ENCODE results near the gene CSNK1E.

CSNK1E gene

GRCh38 chr22:38305471-38306448 is 11.5 kb downstream of the CSNK1E start:
- H3K27ac ChIP-seq (ENCODE audit: poor library complexity, severe bottlenecking) = peak overlapping the region; percentile 98
- TF ChIP-seq, protein P1, sequence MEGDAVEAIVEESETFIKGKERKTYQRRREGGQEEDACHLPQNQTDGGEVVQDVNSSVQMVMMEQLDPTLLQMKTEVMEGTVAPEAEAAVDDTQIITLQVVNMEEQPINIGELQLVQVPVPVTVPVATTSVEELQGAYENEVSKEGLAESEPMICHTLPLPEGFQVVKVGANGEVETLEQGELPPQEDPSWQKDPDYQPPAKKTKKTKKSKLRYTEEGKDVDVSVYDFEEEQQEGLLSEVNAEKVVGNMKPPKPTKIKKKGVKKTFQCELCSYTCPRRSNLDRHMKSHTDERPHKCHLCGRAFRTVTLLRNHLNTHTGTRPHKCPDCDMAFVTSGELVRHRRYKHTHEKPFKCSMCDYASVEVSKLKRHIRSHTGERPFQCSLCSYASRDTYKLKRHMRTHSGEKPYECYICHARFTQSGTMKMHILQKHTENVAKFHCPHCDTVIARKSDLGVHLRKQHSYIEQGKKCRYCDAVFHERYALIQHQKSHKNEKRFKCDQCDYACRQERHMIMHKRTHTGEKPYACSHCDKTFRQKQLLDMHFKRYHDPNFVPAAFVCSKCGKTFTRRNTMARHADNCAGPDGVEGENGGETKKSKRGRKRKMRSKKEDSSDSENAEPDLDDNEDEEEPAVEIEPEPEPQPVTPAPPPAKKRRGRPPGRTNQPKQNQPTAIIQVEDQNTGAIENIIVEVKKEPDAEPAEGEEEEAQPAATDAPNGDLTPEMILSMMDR (IDR thresholded peaks at IDR 0.05; ENCODE audit: poor library complexity, severe bottlenecking) = no peak
- ATAC-seq (ENCODE audit: low read depth) = peak; percentile 77
- H3K36me3 ChIP-seq (ENCODE audit: low read depth) = peaks cover 99% of the 10 kb centered on the region
- H3K4me3 ChIP-seq (ENCODE audit: severe bottlenecking) = no peak overlapping the region
- H3K9me3 ChIP-seq (ENCODE audit: severe bottlenecking) = no peaks in the 10 kb centered on the region
- peaks cover 75% of the 10 kb centered on the region for H3K4me1 ChIP-seq (ENCODE audit: insufficient read depth, poor library complexity, severe bottlenecking)
- H3K27me3 ChIP-seq (ENCODE audit: insufficient read depth, poor library complexity, severe bottlenecking) = no peaks in the 10 kb centered on the region
- DNase-seq (ENCODE audit: low spot score) = no peak

- ATAC-seq (ENCODE audit: low read depth) (no peak), DNase-seq (ENCODE audit: low spot score) (no peak)
- Histone ChIP-seq H3K4me3 (ENCODE audit: severe bottlenecking) (no peak overlapping the region), H3K4me1 (ENCODE audit: insufficient read depth, poor library complexity, severe bottlenecking) (peaks cover 75% of the 10 kb centered on the region), H3K36me3 (ENCODE audit: low read depth) (peaks cover 99% of the 10 kb centered on the region), H3K27me3 (ENCODE audit: insufficient read depth, poor library complexity, severe bottlenecking) (no peaks in the 10 kb centered on the region), H3K9me3 (ENCODE audit: severe bottlenecking) (no peaks in the 10 kb centered on the region), H3K27ac (ENCODE audit: poor library complexity, severe bottlenecking) (peak overlapping the region; percentile 98)
- TF ChIP-seq, protein P1 (IDR thresholded peaks at IDR 0.05; ENCODE audit: poor library complexity, severe bottlenecking) = no peak
Observed at GRCh38 chr22:38304526-38304925, 12.7 kb downstream of the CSNK1E start.

GRCh38 chr22:38303974-38304373 is 13.3 kb downstream of the CSNK1E start:
- no peak for DNase-seq (ENCODE audit: low spot score)
- H3K27ac ChIP-seq (ENCODE audit: poor library complexity, severe bottlenecking) = peak overlapping the region; percentile 98
- no peak for ATAC-seq (ENCODE audit: low read depth)

DNA sequence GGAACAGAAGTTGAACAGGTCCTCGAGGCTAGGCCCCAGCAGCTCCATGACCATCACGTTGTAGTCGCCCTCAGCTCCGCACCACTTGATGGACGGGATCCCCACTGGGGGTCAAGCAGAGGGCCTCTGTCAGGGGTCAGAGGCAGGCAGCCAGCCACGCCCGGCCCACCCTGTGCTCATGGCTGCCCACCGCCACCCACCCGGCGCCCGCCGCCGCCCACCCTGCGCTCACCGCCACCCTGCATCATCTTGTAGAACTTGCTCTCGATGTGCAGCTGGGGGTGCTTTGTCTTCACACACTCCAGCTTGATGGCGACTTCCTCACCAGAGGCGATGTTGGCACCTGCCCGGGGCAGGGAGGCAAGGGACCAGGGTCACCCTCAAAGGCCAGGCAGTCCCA is 14.3 kb downstream of the CSNK1E start:
- H3K27ac ChIP-seq (ENCODE audit: poor library complexity, severe bottlenecking) = peak overlapping the region; percentile 98
- peaks cover 75% of the 10 kb centered on the region for H3K4me1 ChIP-seq (ENCODE audit: insufficient read depth, poor library complexity, severe bottlenecking)
- no peaks in the 10 kb centered on the region for H3K27me3 ChIP-seq (ENCODE audit: insufficient read depth, poor library complexity, severe bottlenecking)
- peaks cover 96% of the 10 kb centered on the region for H3K36me3 ChIP-seq (ENCODE audit: low read depth)
- DNase-seq (ENCODE audit: low spot score) (no peak), ATAC-seq (ENCODE audit: low read depth) (no peak)
- TF ChIP-seq, protein P1 (IDR thresholded peaks at IDR 0.05; ENCODE audit: poor library complexity, severe bottlenecking) = no peak
- H3K9me3 ChIP-seq (ENCODE audit: severe bottlenecking) = no peaks in the 10 kb centered on the region
- no peak overlapping the region for H3K4me3 ChIP-seq (ENCODE audit: severe bottlenecking)

More at GRCh38 chr22:38303974-38304373, 13.3 kb downstream of the CSNK1E start:
- TF ChIP-seq, protein P1 (IDR thresholded peaks at IDR 0.05; ENCODE audit: poor library complexity, severe bottlenecking) = no peak
- H3K27me3 ChIP-seq (ENCODE audit: insufficient read depth, poor library complexity, severe bottlenecking) = no peaks in the 10 kb centered on the region
- peaks cover 77% of the 10 kb centered on the region for H3K4me1 ChIP-seq (ENCODE audit: insufficient read depth, poor library complexity, severe bottlenecking)
- no peak overlapping the region for H3K4me3 ChIP-seq (ENCODE audit: severe bottlenecking)
- no peaks in the 10 kb centered on the region for H3K9me3 ChIP-seq (ENCODE audit: severe bottlenecking)
- H3K36me3 ChIP-seq (ENCODE audit: low read depth) = peaks cover 99% of the 10 kb centered on the region

DNA sequence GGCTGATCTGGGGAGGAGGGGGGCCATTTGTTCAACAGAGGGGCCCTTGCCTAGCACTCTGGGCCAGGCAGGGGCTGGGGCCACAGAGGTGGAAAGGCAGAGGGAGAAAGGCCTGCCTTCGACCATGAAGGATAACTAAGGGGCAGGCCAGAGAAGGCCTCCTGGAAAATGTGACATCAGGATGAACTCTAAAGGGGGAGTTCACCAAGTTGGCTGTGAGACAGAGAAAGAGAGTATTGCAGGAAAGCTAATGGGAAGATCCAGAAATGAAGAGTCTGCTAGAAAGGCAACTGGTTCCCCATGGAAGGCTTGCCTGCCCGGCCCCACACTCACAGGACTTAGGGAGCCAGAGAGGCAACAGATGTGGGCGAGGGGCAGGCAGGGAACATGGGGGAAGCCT is 16.3 kb downstream of the CSNK1E start:
- Histone ChIP-seq H3K27me3 (ENCODE audit: insufficient read depth, poor library complexity, severe bottlenecking) (no peaks in the 10 kb centered on the region), H3K36me3 (ENCODE audit: low read depth) (peaks cover 96% of the 10 kb centered on the region), H3K4me3 (ENCODE audit: severe bottlenecking) (no peak overlapping the region), H3K9me3 (ENCODE audit: severe bottlenecking) (no peaks in the 10 kb centered on the region), H3K4me1 (ENCODE audit: insufficient read depth, poor library complexity, severe bottlenecking) (peaks cover 59% of the 10 kb centered on the region), H3K27ac (ENCODE audit: poor library complexity, severe bottlenecking) (peak overlapping the region; percentile 98)
- DNase-seq (ENCODE audit: low spot score) (no peak), ATAC-seq (ENCODE audit: low read depth) (no peak)
- TF ChIP-seq, protein P1 (IDR thresholded peaks at IDR 0.05; ENCODE audit: poor library complexity, severe bottlenecking) = no peak

All from RWPE2 (cell line).